ENCODE measurements around the gene ANAPC16.

ANAPC16 gene
- total RNA-seq, result 74.6 to 163 (median 138) reads per million in 9 experiments

DNA sequence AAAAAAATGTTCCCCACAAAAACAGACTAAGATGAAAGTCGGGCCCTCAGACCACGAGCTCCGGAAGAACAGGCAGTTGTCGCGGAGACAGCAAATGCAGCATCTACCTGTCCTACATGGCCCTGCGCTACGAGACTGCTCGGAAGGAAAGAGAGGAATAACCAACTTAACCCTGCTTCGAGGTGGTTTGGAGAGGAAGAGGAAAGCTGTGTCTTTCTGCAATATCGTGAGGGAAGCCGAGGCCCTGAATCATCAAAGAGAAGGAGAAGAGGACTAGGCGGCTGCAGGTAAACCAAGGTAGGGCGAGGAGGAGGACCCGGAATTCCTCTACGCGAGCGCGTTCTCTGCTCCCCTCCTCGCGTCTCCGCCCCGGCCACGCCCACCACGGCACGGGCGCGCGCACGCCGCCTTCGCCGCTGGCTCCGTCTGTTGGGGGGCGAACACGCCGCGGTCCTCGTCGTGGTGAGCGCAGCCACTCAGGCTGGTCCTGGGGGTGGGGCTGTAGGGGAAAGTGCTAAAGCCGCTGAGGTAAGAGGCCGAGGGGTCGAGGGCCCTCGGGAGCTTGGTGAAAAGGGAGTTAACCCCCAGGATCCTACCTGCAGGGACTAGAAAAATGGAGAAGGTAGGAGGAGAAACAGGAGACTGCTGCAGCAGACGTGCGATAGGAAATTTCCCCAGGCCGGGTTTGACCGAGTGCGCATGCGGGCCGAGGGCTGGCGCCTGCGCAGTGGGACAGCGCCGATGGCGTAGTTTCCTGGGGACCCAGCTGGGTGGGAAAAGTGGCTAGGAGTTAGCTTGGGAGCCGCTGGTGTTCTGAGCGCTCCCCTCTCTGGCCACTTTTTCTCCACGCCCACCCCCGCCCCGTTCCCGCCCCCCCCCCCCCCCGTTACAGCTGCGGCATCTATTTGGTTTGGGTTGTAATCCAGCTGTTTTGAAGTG lies at the start of gene ANAPC16, which contains the start of gene ASCC1:
Gene ANAPC16 (plus strand): TSS at position 402 of the 939 bp plus-strand sequence. CDS start 7,903 bp downstream, outside the sequence.
Gene ASCC1 (minus strand): TSS at position 666 of the 939 bp plus-strand sequence. CDS start 2,978 bp downstream, outside the sequence.
- ATAC-seq (replicated peaks) (peak; percentile 90), DNase-seq (peak; percentile 94 to 97 (median 96))
- H3K27ac Mint-ChIP-seq, result peak within 1 kb of the TSS; percentile 97 to 99
- peaks cover 21 to 33% of the 10 kb centered on the region in 2 donors for H3K4me1 Mint-ChIP-seq (ENCODE audit: low read depth in 2 of 2)
- H3K4me3 Mint-ChIP-seq, result peak within 1 kb of the TSS; percentile 84 to 96
- H3K36me3 Mint-ChIP-seq (ENCODE audit: insufficient read depth), result peaks cover 46% of the 10 kb centered on the region
- no peaks in the 10 kb centered on the region for H3K27me3 Mint-ChIP-seq
- no peaks in the 10 kb centered on the region for H3K9me3 Mint-ChIP-seq

- ATAC-seq (replicated peaks) (no peak), DNase-seq (no peak)
- H3K27me3 Mint-ChIP-seq, result no peaks in the 10 kb centered on the region
- H3K36me3 Mint-ChIP-seq (ENCODE audit: insufficient read depth), result peaks cover 1% of the 10 kb centered on the region
- peaks cover 0 to 3% of the 10 kb centered on the region in 2 donors for H3K4me1 Mint-ChIP-seq (ENCODE audit: low read depth in 2 of 2)
- no peak overlapping the region for H3K4me3 Mint-ChIP-seq
- H3K27ac Mint-ChIP-seq, result no peak overlapping the region
- no peaks in the 10 kb centered on the region for H3K9me3 Mint-ChIP-seq
These were observed 48.7 kb upstream of the ANAPC16 start for GRCh38 chr10:72167118-72167517.

DNA sequence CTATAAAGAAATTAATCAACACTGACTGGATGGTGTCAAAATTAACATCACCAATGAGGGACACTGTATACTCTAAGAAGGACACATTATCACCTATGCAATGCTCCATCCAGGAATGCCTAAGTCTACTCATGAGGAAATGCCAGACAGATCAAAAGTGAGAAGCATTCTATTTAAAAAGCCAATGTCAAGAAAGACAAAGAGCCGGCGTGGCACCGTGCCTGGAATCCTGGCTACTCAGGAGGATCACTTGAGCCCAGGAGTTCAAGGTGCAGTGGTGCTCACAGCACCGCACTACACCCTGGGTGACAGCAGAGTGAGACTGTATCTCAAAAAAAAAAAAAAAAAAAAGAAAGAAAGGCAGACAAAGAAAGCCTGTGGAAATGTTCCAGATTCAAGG lies 45.5 kb upstream of the ANAPC16 start:
- H3K4me3 Mint-ChIP-seq, result no peak overlapping the region
- no peaks in the 10 kb centered on the region for H3K36me3 Mint-ChIP-seq (ENCODE audit: insufficient read depth)
- H3K27ac Mint-ChIP-seq, result peak overlapping the region in 1 of 2 donors; percentile 75
- no peaks in the 10 kb centered on the region for H3K27me3 Mint-ChIP-seq
- DNase-seq (no peak), ATAC-seq (replicated peaks) (no peak)
- peaks cover 2 to 3% of the 10 kb centered on the region in 2 donors for H3K4me1 Mint-ChIP-seq (ENCODE audit: low read depth in 2 of 2)
- no peaks in the 10 kb centered on the region for H3K9me3 Mint-ChIP-seq

GRCh38 chr10:72170733-72171132 lies 45.1 kb upstream of the ANAPC16 start:
- H3K4me1 Mint-ChIP-seq (ENCODE audit: low read depth in 2 of 2), result peaks cover 2 to 3% of the 10 kb centered on the region in 2 donors
- H3K27ac Mint-ChIP-seq, result peak overlapping the region in 1 of 2 donors; percentile 75
- DNase-seq (no peak), ATAC-seq (replicated peaks) (no peak)
- no peak overlapping the region for H3K4me3 Mint-ChIP-seq
- H3K27me3 Mint-ChIP-seq, result no peaks in the 10 kb centered on the region
- no peaks in the 10 kb centered on the region for H3K36me3 Mint-ChIP-seq (ENCODE audit: insufficient read depth)
- H3K9me3 Mint-ChIP-seq, result no peaks in the 10 kb centered on the region

DNA sequence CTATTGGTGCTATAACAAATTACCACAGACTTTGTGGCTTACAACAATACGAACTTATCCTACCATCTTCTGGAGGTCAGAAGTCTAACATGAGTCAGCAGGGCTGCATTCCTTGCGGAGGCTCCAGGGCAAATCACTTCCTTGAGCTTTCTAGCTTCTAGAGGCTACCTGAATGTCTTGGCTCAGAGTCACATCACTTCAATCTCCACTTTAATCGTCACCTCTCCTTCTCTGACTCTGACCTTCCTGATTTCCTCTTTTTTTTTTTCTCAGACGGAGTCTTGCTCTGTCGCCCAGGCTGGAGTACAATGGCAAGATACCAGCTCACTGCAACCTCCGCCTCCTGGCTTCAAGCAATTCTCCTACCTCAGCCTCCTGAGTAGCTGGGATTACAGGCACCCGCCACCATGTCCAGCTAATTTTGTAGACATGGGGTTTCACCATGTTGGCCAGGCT lies 44.6 kb upstream of the ANAPC16 start:
- ATAC-seq (replicated peaks) (no peak), DNase-seq (no peak)
- Mint-ChIP-seq H3K27ac (peak overlapping the region in 1 of 2 donors; percentile 46), H3K4me3 (no peak overlapping the region), H3K27me3 (no peaks in the 10 kb centered on the region), H3K4me1 (ENCODE audit: low read depth in 2 of 2) (peaks cover 2 to 3% of the 10 kb centered on the region in 2 donors), H3K36me3 (ENCODE audit: insufficient read depth) (no peaks in the 10 kb centered on the region), H3K9me3 (no peaks in the 10 kb centered on the region)

- DNase-seq (no peak), ATAC-seq (replicated peaks) (no peak)
- no peaks in the 10 kb centered on the region for H3K27me3 Mint-ChIP-seq
- H3K4me1 Mint-ChIP-seq (ENCODE audit: low read depth in 2 of 2), result peaks cover 2 to 3% of the 10 kb centered on the region in 2 donors
- H3K27ac Mint-ChIP-seq, result no peak overlapping the region
- no peaks in the 10 kb centered on the region for H3K36me3 Mint-ChIP-seq (ENCODE audit: insufficient read depth)
- H3K4me3 Mint-ChIP-seq, result no peak overlapping the region
- H3K9me3 Mint-ChIP-seq, result no peaks in the 10 kb centered on the region
These were observed 42.6 kb upstream of the ANAPC16 start for GRCh38 chr10:72173262-72173618.

DNA sequence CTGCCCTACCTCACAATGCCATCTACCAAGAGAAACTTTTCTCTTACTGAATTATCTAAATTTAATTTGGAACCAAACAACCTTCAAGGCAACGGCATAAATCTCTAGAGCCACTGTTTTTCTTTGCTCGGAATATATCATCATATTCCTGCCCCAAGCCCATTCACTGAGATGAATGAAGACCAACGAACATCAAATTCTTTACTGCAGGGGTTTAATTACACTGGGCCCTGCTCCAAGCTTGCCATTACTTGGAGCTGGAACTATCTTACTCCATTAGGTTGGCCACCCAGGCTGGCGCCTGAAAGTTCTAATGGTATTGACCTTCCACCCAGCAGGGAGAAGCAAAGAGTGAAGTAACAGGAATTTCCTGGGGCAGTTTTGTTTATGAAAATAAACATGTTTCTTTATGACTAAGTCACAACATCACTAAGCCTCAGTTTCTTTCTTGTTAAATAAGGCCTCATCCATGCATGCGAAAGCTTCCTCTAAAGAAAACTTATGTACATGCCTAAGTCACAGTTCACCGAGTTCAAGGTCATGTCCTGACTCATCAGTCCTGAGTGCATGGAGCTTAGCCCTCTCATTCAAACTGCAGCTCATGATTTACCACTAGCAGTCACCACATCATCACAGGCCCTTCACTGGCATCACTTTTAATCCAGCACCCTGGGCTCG lies 42.1 kb upstream of the ANAPC16 start:
- ATAC-seq (replicated peaks), result no peak
- H3K36me3 Mint-ChIP-seq (ENCODE audit: insufficient read depth), result no peaks in the 10 kb centered on the region
- H3K9me3 Mint-ChIP-seq, result no peaks in the 10 kb centered on the region
- H3K4me3 Mint-ChIP-seq, result no peak overlapping the region
- H3K27me3 Mint-ChIP-seq, result no peaks in the 10 kb centered on the region
- no peak for DNase-seq
- peaks cover 2 to 3% of the 10 kb centered on the region in 2 donors for H3K4me1 Mint-ChIP-seq (ENCODE audit: low read depth in 2 of 2)
- H3K27ac Mint-ChIP-seq, result no peak overlapping the region

- H3K4me1 Mint-ChIP-seq (ENCODE audit: low read depth in 2 of 2), result peaks cover 2 to 3% of the 10 kb centered on the region in 2 donors
- H3K27me3 Mint-ChIP-seq, result no peaks in the 10 kb centered on the region
- DNase-seq (no peak), ATAC-seq (replicated peaks) (no peak)
- no peaks in the 10 kb centered on the region for H3K9me3 Mint-ChIP-seq
- no peaks in the 10 kb centered on the region for H3K36me3 Mint-ChIP-seq (ENCODE audit: insufficient read depth)
- no peak overlapping the region for H3K4me3 Mint-ChIP-seq
- no peak overlapping the region for H3K27ac Mint-ChIP-seq
These were observed 41.5 kb upstream of the ANAPC16 start for GRCh38 chr10:72174297-72174662.

DNA sequence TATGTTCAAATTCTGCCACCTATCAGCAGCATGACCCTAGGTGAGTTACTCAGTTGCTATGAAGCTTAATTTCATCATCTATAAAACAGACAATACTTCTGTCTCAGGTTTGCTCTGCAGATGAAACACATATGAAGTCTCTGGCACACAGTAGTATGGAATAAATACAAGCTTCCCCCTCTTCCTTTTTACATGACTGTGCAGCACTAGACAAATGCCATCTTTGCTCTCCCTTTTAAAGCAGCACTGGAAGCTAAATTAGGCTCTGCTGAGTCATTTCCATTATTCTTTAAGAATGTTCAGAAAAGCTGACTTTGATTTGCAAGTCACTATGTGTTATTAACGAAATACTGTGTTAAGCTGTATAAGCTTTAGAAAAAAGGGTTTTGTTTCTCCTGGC lies 40.7 kb upstream of the ANAPC16 start:
- H3K9me3 Mint-ChIP-seq, result no peaks in the 10 kb centered on the region
- H3K27me3 Mint-ChIP-seq, result no peaks in the 10 kb centered on the region
- no peak overlapping the region for H3K27ac Mint-ChIP-seq
- peaks cover 2 to 3% of the 10 kb centered on the region in 2 donors for H3K4me1 Mint-ChIP-seq (ENCODE audit: low read depth in 2 of 2)
- ATAC-seq (replicated peaks) (no peak), DNase-seq (no peak)
- no peaks in the 10 kb centered on the region for H3K36me3 Mint-ChIP-seq (ENCODE audit: insufficient read depth)
- H3K4me3 Mint-ChIP-seq, result no peak overlapping the region

GRCh38 chr10:72176701-72177100 lies 39.1 kb upstream of the ANAPC16 start:
- H3K27ac Mint-ChIP-seq, result no peak overlapping the region
- peaks cover 0 to 2% of the 10 kb centered on the region in 2 donors for H3K4me1 Mint-ChIP-seq (ENCODE audit: low read depth in 2 of 2)
- H3K4me3 Mint-ChIP-seq, result no peak overlapping the region
- DNase-seq (no peak), ATAC-seq (replicated peaks) (no peak)
- H3K27me3 Mint-ChIP-seq, result no peaks in the 10 kb centered on the region
- H3K36me3 Mint-ChIP-seq (ENCODE audit: insufficient read depth), result no peaks in the 10 kb centered on the region
- H3K9me3 Mint-ChIP-seq, result no peaks in the 10 kb centered on the region

- ATAC-seq (replicated peaks) (no peak), DNase-seq (no peak)
- H3K4me3 Mint-ChIP-seq, result no peak overlapping the region
- H3K4me1 Mint-ChIP-seq (ENCODE audit: low read depth in 2 of 2), result peaks cover 0 to 2% of the 10 kb centered on the region in 2 donors
- no peaks in the 10 kb centered on the region for H3K36me3 Mint-ChIP-seq (ENCODE audit: insufficient read depth)
- H3K27ac Mint-ChIP-seq, result no peak overlapping the region
- no peaks in the 10 kb centered on the region for H3K9me3 Mint-ChIP-seq
- H3K27me3 Mint-ChIP-seq, result no peaks in the 10 kb centered on the region
These were observed 38.4 kb upstream of the ANAPC16 start for GRCh38 chr10:72177454-72177853.

DNA sequence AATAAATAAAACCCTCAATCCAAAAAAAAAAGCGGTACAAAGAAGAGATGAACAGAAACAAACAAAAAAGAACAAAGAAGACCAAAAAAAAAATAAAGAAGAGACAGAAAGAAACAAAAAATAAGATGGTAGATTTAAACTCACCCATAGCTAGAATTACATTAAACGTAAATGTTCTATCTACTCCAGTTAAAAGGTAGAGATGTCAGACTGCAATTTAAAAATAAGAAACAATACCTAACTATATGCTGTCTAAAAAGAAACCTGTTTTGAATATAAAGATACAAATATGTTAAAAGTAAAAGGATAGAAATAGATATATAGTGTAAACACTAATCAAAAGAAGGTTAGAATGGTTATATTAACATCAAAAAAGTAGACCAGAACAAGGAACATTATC lies 31.7 kb upstream of the ANAPC16 start:
- ATAC-seq (replicated peaks), result no peak
- Mint-ChIP-seq H3K27me3 (no peaks in the 10 kb centered on the region), H3K36me3 (ENCODE audit: insufficient read depth) (peaks cover 13% of the 10 kb centered on the region), H3K27ac (no peak overlapping the region), H3K4me1 (ENCODE audit: low read depth in 2 of 2) (no peaks in the 10 kb centered on the region), H3K9me3 (no peaks in the 10 kb centered on the region), H3K4me3 (no peak overlapping the region)
- DNase-seq, result no peak

GRCh38 chr10:72186258-72186981 lies 29.4 kb upstream of the ANAPC16 start:
- no peaks in the 10 kb centered on the region for H3K4me1 Mint-ChIP-seq (ENCODE audit: low read depth in 2 of 2)
- DNase-seq (no peak), ATAC-seq (replicated peaks) (no peak)
- H3K27ac Mint-ChIP-seq, result no peak overlapping the region
- no peak overlapping the region for H3K4me3 Mint-ChIP-seq
- H3K9me3 Mint-ChIP-seq, result no peaks in the 10 kb centered on the region
- H3K36me3 Mint-ChIP-seq (ENCODE audit: insufficient read depth), result peaks cover 21% of the 10 kb centered on the region
- no peaks in the 10 kb centered on the region for H3K27me3 Mint-ChIP-seq
